Endothelial cell of umbilical vein (primary cell): Measurements from ENCODE around the gene MFSD2A.

ENCODE experiments used
- EZH2 ChIP-seq: IDR thresholded peaks from 2 replicates; pipeline ENCODE4 v1.6.1; 2012; ENCODE audit warnings: borderline replicate concordance, low read depth, mild to moderate bottlenecking, moderate library complexity, low read length, inconsistent platforms; ENCODE audit not compliant: severe bottlenecking
- FOS ChIP-seq: IDR thresholded peaks from 2 replicates; pipeline ENCODE4 v1.6.1; 2011; ENCODE audit warnings: mild to moderate bottlenecking, low read length, moderate library complexity, borderline replicate concordance; ENCODE audit not compliant: insufficient read depth
- MYC ChIP-seq: IDR thresholded peaks from one replicate; pipeline ENCODE4 v1.6.1; 2011; ENCODE audit warnings: mild to moderate bottlenecking, low read depth, low read length
- POLR2A ChIP-seq: IDR thresholded peaks from 2 replicates; pipeline ENCODE4 v1.6.1; 2012; ENCODE audit warnings: low read depth, mild to moderate bottlenecking, control low read depth, low read length
- POLR2AphosphoS5 ChIP-seq: IDR thresholded peaks from 2 replicates; pipeline ENCODE4 v1.6.1; 2012; ENCODE audit warnings: low read depth, mild to moderate bottlenecking, control low read depth, low read length, moderate library complexity; ENCODE audit not compliant: insufficient read depth
- TF ChIP-seq, protein P1 (sequence below), 2 donors: IDR thresholded peaks; 1 replicate in 1 of 2; 2 replicates in 1 of 2; pipeline ENCODE4 v1.5.1; 2011; ENCODE audit warnings: low read length in 2 of 2, mild to moderate bottlenecking in 2 of 2, moderate library complexity in 2 of 2, control low read depth in 1 of 2, inconsistent platforms in 1 of 2, low read depth in 1 of 2; ENCODE audit not compliant: insufficient read depth in 1 of 2; ENCODE audit errors: extremely low read depth in 1 of 2
- TF ChIP-seq, protein P2 (sequence below): IDR thresholded peaks from 2 replicates; pipeline ENCODE4 v1.6.1; 2011; ENCODE audit not compliant: insufficient read depth, insufficient read length

DNA sequence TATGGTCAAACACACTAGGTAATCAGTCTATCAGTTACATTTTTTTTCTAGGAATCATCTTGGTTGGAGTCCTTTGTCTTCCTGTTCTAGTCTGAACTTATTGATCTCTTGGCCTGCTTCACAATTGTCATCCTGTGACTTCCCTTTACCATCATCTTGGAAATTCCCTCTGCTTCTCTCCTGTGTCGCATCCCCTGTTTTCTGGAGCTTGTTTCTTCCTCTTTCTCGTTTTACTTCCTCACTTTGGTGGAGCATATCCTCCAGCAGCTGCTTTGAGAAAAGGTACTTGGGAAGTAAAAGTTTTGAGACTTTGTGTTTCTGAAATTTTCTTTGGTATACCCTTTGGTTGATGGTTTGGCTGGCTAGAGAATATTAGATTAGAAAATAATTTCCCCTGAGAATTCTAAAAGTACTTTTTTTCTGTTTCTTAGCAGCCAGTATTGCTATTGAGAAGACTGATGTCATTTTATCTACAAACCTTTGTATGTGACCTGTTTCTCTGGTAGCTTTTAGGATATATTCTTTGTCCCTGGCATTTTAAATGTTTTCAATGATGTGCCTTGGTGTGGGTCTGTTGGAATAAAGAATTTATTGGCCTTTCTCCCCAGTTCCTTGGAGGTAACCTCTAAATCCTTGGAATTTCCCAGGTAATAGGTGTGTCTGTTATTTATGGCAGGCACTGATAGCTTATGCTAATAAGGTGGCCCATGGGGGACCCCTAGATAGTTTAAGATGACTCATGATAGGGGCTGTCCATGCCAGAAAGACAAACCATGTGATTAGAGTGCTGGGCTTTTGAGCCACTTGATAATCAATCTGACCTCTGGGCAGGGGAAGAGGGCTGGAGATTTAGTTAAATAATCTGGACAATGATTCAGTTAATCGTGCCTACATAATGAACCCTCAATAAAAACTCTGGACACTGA lies 47.2 kb upstream of the MFSD2A start:
- TF ChIP-seq, protein P1, sequence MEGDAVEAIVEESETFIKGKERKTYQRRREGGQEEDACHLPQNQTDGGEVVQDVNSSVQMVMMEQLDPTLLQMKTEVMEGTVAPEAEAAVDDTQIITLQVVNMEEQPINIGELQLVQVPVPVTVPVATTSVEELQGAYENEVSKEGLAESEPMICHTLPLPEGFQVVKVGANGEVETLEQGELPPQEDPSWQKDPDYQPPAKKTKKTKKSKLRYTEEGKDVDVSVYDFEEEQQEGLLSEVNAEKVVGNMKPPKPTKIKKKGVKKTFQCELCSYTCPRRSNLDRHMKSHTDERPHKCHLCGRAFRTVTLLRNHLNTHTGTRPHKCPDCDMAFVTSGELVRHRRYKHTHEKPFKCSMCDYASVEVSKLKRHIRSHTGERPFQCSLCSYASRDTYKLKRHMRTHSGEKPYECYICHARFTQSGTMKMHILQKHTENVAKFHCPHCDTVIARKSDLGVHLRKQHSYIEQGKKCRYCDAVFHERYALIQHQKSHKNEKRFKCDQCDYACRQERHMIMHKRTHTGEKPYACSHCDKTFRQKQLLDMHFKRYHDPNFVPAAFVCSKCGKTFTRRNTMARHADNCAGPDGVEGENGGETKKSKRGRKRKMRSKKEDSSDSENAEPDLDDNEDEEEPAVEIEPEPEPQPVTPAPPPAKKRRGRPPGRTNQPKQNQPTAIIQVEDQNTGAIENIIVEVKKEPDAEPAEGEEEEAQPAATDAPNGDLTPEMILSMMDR (IDR thresholded peaks at IDR 0.05; ENCODE audit: extremely low read depth in 1 of 2, insufficient read depth in 1 of 2, low read depth in 1 of 2, low read length in 2 of 2) = no peak
- TF ChIP-seq POLR2AphosphoS5 = no peak
- no peak for TF ChIP-seq EZH2
- TF ChIP-seq, protein P2, sequence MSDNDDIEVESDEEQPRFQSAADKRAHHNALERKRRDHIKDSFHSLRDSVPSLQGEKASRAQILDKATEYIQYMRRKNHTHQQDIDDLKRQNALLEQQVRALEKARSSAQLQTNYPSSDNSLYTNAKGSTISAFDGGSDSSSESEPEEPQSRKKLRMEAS = no peak
- TF ChIP-seq POLR2A = no peak
- no peak for TF ChIP-seq MYC
- TF ChIP-seq FOS = no peak
